Neural progenitor cell (in vitro differentiated cells): ENCODE measurements around the gene NUP210. TPM values are rescaled to one million over a fixed set of nuclear protein-coding genes. Genes with fewer than 3 reads are reported as not detected.
A peak's percentile ranks its signal among the peaks of the same experiment; 100 is the strongest.

Experiments used
- DNase-seq: peaks from one replicate; pipeline ENCODE4 v3.0.0-alpha.2; 2016; ENCODE audit warnings: low spot score
- H2AFZ ChIP-seq: fragments of 200-600 bp; sonication (generic); replicated peaks from 2 replicates; pipeline ENCODE4 v1.6.1; 2016; ENCODE audit warnings: antibody characterized with exemption
- H3F3A ChIP-seq: fragments of 200-600 bp; sonication (generic); 2 replicates; pipeline ENCODE4 v1.6.1; 2016; ENCODE audit warnings: antibody characterized with exemption, low read depth
- H3K27ac ChIP-seq: fragments of 200-600 bp; sonication (generic); 2 replicates; pipeline ENCODE4 v1.5.1; 2016; ENCODE audit warnings: mild to moderate bottlenecking
- H3K27me3 ChIP-seq: fragments of 200-600 bp; sonication (generic); 2 replicates; pipeline ENCODE4 v1.6.1; 2016; ENCODE audit warnings: mild to moderate bottlenecking, moderate library complexity
- H3K36me3 ChIP-seq: fragments of 200-600 bp; sonication (generic); 2 replicates; pipeline ENCODE4 v1.5.1; 2016
- H3K4me1 ChIP-seq: fragments of 200-600 bp; sonication (generic); 2 replicates; pipeline ENCODE4 v1.6.1; 2016; ENCODE audit warnings: mixed run types
- H3K4me2 ChIP-seq: fragments of 200-600 bp; sonication (generic); 2 replicates; pipeline ENCODE4 v1.6.1; 2016
- H3K4me3 ChIP-seq: fragments of 200-600 bp; sonication (generic); 2 replicates; pipeline ENCODE4 v1.5.1; 2016
- H3K79me2 ChIP-seq: fragments of 200-600 bp; sonication (generic); 2 replicates; pipeline ENCODE4 v1.6.1; 2016; ENCODE audit warnings: low read depth
- H3K9ac ChIP-seq: fragments of 200-600 bp; sonication (generic); 2 replicates; pipeline ENCODE4 v1.6.1; 2016
- H3K9me3 ChIP-seq: fragments of 200-600 bp; sonication (generic); 2 replicates; pipeline ENCODE4 v1.5.1; 2016; ENCODE audit warnings: low read depth
- H4K20me1 ChIP-seq: fragments of 200-600 bp; sonication (generic); 2 replicates; pipeline ENCODE4 v1.6.1; 2016; ENCODE audit warnings: low read depth
- H3K27ac Mint-ChIP-seq: 3 replicates; pipeline ENCODE4 v1.8.0; 2021; ENCODE audit warnings: mixed read lengths
- H3K27me3 Mint-ChIP-seq: 2 replicates; pipeline ENCODE4 v1.8.0; 2022; ENCODE audit warnings: low read depth, mild to moderate bottlenecking, inconsistent platforms, moderate library complexity, mixed read lengths; ENCODE audit not compliant: insufficient read depth
- H3K36me3 Mint-ChIP-seq: 3 replicates; pipeline ENCODE4 v1.8.0; 2021; ENCODE audit warnings: mixed read lengths
- H3K4me1 Mint-ChIP-seq: 3 replicates; pipeline ENCODE4 v1.8.0; 2021; ENCODE audit warnings: mixed read lengths
- H3K4me3 Mint-ChIP-seq: 3 replicates; pipeline ENCODE4 v1.8.0; 2021; ENCODE audit warnings: mild to moderate bottlenecking, moderate library complexity, mixed read lengths
- H3K9me3 Mint-ChIP-seq: 3 replicates; pipeline ENCODE4 v1.8.0; 2020; ENCODE audit warnings: mixed read lengths
- CTCF ChIP-seq: fragments of 200-600 bp; sonication (generic); IDR thresholded peaks from 2 replicates; pipeline ENCODE4 v1.5.1; 2017; ENCODE audit warnings: antibody characterized with exemption, mild to moderate bottlenecking
- EZH2 ChIP-seq: fragments of 200-600 bp; sonication (generic); IDR thresholded peaks from 2 replicates; pipeline ENCODE4 v1.6.1; 2017; ENCODE audit warnings: antibody characterized with exemption, mild to moderate bottlenecking, moderate library complexity
- EZH2phosphoT487 ChIP-seq: fragments of 200-600 bp; sonication (generic); IDR thresholded peaks from 2 replicates; pipeline ENCODE4 v1.6.1; 2017; ENCODE audit warnings: antibody characterized with exemption
- total RNA-seq: library from RNA; depleted of rRNA; stranded (reverse); fragments of >200 nt; gene quantifications from 2 replicates; pipeline ENCODE4 v1.2.3, GENCODE V29; 2015; ENCODE audit warnings: low replicate concordance

NUP210 gene
- total RNA-seq, 1 donor from 2014 or later: 37.1 TPM

DNA sequence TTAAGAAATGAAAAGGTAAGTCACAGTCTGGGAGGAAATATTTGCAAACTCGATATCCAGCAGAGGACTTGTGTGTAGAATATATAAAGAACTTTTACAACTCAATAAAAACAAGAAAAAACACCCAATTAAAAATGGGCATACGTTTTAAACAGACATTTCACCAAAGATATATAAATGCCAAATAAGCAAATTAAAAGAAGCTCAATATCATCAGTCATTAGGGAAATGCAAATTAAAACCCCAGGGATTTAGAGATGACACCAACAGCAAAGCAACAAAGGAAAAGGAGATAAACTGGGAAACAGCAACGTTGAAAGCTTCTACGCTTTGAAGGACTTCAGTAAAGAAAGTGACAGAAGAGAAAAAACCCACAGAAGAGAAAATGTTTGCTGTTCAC, 132.3 kb downstream of the NUP210 start:
- H3K79me2 ChIP-seq: no peaks in the 10 kb centered on the region
- H3K27ac Mint-ChIP-seq: no peak overlapping the region
- H3K4me1 ChIP-seq: no peaks in the 10 kb centered on the region
- no peak overlapping the region for H2AFZ ChIP-seq
- H3K36me3 ChIP-seq: no peaks in the 10 kb centered on the region
- peaks cover 13% of the 10 kb centered on the region for H3K27me3 Mint-ChIP-seq
- H3K27ac ChIP-seq: no peak overlapping the region
- H3K9me3 ChIP-seq: peaks cover 9% of the 10 kb centered on the region
- H3K4me3 Mint-ChIP-seq: peak overlapping the region; percentile 7
- TF ChIP-seq CTCF (no peak), EZH2phosphoT487 (no peak), EZH2 (no peak)
- peaks cover 4% of the 10 kb centered on the region for H3K36me3 Mint-ChIP-seq
- no peak overlapping the region for H3K4me2 ChIP-seq
- H3K4me3 ChIP-seq: no peak overlapping the region
- H3K4me1 Mint-ChIP-seq: peaks cover 9% of the 10 kb centered on the region
- no peak for DNase-seq
- peaks cover 24% of the 10 kb centered on the region for H3K9me3 Mint-ChIP-seq
- no peaks in the 10 kb centered on the region for H4K20me1 ChIP-seq
- no peaks in the 10 kb centered on the region for H3F3A ChIP-seq
- peaks cover 19% of the 10 kb centered on the region for H3K27me3 ChIP-seq
- no peak overlapping the region for H3K9ac ChIP-seq

- Histone ChIP-seq H2AFZ (no peak overlapping the region), H3K4me1 (peaks cover 4% of the 10 kb centered on the region), H3K4me3 (no peak overlapping the region), H3K27me3 (peaks cover 28% of the 10 kb centered on the region), H3K79me2 (no peaks in the 10 kb centered on the region), H3K9ac (no peak overlapping the region), H3K9me3 (peaks cover 9% of the 10 kb centered on the region), H4K20me1 (no peaks in the 10 kb centered on the region), H3K4me2 (no peak overlapping the region), H3K27ac (no peak overlapping the region), H3K36me3 (no peaks in the 10 kb centered on the region), H3F3A (peaks cover 3% of the 10 kb centered on the region)
- Mint-ChIP-seq H3K27ac (no peak overlapping the region), H3K36me3 (peaks cover 4% of the 10 kb centered on the region), H3K4me3 (no peak overlapping the region), H3K4me1 (peaks cover 9% of the 10 kb centered on the region), H3K9me3 (peaks cover 24% of the 10 kb centered on the region), H3K27me3 (peaks cover 15% of the 10 kb centered on the region)
- no peak for TF ChIP-seq EZH2
- no peak for TF ChIP-seq CTCF
- no peak for TF ChIP-seq EZH2phosphoT487
- no peak for DNase-seq
Measured at GRCh38 chr3:13286873-13287272, 133.2 kb downstream of the NUP210 start.

DNA sequence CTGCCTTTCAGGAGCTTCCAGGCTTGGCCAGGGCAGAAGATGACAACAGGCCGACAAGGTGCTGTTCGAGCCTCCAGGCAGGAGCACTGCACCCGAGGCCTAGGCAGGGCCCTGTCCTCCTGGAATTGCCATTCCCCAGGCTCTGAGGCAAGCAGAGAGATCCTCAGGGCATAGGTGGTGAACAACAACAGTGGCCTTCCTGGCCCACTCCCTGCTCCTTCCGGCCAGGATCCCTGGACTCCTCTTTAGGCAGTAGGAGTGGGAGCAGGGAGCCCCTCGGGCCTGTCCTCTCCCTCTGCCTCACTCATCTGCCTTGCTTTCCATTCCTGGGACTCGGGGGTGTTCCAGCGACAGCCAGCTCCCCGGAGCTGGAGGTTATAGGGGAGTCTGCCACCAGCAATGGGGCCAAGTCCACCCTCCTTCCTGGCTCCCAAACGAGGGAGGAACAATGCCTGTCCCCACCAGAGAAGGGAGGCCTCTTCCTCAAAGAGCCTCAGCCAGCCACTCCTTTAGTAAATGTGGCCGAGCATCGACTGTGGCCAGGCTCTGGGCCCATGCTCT, 135.0 kb downstream of the NUP210 start:
- H3K4me3 ChIP-seq: no peak overlapping the region
- H3K27ac ChIP-seq: no peak overlapping the region
- TF ChIP-seq CTCF (no peak), EZH2phosphoT487 (no peak), EZH2 (no peak)
- H3K9me3 ChIP-seq: peaks cover 9% of the 10 kb centered on the region
- H3K4me1 Mint-ChIP-seq: peaks cover 13% of the 10 kb centered on the region
- peaks cover 46% of the 10 kb centered on the region for H3K27me3 ChIP-seq
- no peak overlapping the region for H3K27ac Mint-ChIP-seq
- no peak overlapping the region for H3K9ac ChIP-seq
- H4K20me1 ChIP-seq: no peaks in the 10 kb centered on the region
- no peak for DNase-seq
- peaks cover 5% of the 10 kb centered on the region for H3F3A ChIP-seq
- no peaks in the 10 kb centered on the region for H3K36me3 ChIP-seq
- peaks cover 4% of the 10 kb centered on the region for H3K36me3 Mint-ChIP-seq
- H3K9me3 Mint-ChIP-seq: peaks cover 27% of the 10 kb centered on the region
- no peaks in the 10 kb centered on the region for H3K79me2 ChIP-seq
- peaks cover 21% of the 10 kb centered on the region for H3K27me3 Mint-ChIP-seq
- H3K4me1 ChIP-seq: peaks cover 9% of the 10 kb centered on the region
- no peak overlapping the region for H3K4me3 Mint-ChIP-seq
- H2AFZ ChIP-seq: no peak overlapping the region
- no peak overlapping the region for H3K4me2 ChIP-seq
